GM21529 (cell line): ENCODE data around the gene BCKDHA.
"Not testable (repeated sequence)": the region's sequence is repeated elsewhere in the genome, so short reads cannot be mapped to it uniquely, and the experiment has no call there.

Source experiments
- ATAC-seq: cut with Tn5 transposase; IDR thresholded peaks from one replicate; pipeline ENCODE4 v1.9.1; 2021; ENCODE audit not compliant: unreplicated experiment

The BCKDHA gene

DNA sequence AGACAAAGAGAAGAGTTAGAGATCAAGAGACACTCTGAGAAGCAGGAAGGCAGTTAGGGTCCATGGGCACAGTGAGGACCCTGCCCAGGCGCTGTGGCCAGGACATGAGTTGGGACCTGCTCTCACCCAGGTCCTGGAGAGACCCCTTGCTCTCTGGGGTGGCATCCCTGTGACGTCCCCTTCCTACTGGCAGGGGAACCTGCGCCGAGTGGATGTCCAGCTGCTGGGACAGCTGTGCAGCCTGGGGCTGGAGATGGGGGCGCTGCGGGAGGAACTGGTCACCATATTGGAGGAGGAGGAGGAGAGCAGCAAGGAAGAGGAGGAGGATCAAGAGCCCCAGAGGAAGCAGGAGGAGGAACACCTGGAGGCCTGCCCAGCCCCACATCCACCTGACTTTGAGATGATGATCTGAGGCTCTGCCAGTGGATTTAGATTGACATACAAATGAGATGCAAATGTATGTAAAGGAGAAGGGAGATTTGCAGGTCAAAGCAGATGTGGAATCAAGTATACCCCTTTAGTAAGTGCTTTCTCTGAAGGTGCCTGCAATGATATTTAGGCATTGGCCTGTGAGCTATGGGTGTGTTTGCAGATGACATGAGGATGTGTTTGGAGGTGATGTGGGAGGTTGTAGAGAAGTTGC is 46.3 kb downstream of the BCKDHA start:
- no peak for ATAC-seq

DNA sequence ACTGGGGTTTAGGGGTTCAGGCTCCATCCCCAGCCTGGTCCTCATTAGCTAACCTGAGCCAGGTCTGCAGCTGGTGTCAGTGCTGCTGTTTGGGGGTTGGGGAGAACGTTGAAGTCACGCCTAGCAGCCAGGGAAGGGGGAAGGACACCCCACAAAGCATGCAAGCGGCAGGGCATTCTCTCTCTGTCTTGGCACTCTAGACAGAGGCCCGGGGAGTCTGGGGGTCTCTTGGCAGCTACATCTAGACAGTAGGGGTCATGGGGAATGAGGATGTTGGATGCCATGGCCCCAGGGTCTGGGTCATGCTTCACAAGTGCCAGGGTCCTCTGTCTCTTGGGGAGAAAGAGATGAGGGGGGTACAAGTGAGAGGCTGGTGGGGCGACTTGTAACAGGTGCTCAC is 48.0 kb downstream of the BCKDHA start:
- ATAC-seq, result no peak

DNA sequence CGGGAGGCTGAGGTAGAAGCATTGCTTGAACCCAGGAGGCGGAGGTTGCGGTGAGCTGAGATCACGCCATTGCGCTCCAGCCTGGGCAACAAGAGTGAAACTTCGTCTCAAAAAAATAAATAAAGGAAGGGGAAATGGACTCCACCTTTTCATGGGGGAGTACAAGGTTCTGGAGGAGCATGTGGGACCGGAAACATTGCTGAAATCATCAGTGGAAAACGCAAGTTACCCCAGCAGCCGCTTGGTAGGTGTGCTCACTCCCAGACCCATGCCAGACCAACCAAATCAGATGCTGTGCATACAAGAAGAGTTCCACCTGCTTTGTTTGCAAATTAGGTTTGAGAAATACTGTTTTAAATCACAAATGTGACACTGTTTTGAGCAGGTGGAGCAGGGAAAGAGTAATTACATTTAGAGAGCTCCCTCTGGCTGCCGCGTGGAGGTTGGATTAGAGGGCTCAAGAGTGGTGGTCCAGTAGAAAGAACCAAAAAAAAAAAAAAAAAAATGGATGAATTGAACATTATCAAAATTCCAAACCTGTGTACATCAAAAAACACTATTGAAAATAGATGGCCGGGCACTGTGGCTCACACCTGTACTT is 50.2 kb downstream of the BCKDHA start:
- ATAC-seq, result no peak

DNA sequence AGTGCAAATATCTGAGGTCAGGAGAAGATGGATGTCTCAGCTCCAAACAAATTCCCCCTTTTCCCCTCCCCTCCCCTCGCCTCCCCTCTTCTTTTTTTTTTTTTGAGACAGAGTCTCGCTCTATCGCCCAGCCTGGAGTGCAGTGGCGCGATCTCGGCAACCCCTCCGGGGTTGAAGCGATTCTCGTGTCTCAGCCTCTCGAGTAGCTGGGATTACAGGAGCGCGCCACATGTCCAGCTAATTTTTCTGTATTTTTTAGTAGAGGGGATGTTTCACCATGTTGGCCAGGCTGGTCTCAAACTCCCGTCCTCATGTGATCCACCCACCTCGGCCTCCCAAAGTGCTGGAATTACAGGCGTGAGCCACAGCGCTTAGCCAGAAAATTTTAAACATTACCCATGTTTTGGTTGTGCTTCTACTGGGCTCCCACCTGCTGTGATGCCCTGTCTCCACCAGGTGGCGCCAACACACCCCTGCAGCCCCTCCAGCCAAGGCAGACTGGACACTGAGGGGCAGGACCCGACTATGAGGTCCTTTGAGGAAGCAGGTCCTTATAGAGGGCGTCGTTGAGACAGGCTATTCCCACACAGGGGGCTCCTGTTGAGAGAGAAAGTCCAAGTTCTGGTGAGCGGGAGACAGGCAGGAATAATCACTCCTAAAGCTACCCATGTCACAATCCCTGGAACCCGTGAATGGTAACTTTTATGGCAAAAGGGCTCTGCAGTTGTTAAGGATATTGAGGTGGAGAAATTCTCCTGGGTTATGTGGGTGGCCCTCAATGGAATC is 51.7 kb downstream of the BCKDHA start:
- ATAC-seq, result peak; percentile 51

DNA sequence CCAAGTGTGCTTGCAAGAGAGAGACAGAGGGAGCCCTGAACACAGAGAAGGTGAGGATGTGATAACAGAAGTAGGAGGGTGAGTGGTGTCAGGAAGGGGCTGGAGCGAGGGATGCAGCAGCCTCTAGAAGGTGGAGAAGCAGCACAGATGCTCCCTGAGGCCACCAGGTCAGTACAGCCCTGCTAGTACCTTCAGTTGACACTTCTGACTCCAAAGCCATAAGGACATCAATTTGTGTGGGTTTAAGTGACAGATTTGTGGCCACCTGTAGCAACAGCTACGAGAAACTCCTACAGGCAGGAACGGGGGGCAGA is 52.2 kb downstream of the BCKDHA start:
- no peak for ATAC-seq

DNA sequence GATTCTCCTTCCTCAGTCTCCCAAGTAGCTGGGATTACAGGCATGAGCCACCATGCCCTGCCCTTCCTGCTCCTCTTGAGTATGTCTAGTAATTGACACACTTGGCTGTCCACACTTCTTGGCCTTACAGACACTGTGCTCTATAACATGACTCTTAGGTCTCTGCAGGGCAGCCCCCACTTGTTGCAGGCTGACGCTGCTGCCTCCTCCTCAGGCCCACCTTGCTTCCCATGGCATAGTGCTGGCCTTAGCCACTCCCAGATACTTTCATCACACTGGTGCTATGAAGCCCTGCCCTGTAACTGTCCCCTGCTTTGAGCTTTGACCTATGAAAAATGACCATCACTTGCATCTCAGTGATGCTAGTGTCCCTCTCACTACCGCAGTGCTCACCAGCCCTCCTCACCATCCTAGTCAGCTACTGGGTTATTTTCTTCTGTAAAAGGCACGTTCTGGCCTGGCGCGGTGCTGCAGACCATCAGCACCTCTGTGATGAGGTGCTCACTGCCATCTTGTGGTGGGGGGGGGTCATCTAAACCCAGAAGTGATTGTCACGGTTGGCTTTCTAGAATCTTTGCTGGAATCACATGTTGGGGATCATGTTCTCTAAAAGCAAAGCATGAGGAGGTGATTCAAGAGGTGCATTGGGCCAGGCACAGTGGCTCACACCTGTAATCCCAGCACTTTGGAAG is 55.1 kb downstream of the BCKDHA start:
- no peak for ATAC-seq

DNA sequence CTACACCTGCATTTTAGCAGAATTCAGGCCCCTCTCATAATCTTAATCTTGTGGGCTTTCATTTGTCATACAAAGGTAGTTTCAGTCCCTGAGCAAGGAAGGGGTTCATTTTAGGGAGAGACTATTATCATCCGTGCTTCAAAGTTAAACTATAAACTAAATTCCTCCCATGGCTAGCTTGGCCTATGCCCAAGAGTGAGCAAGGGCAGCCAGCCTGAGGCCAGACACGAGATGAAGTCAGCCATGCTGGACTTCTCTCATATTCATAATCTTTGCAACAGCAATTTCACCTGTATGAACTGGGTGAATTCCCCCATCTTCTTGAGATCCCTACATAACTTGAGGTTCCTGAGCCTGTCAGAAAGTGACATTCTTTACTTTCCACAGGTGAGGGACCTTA is 58.3 kb downstream of the BCKDHA start:
- no peak for ATAC-seq

DNA sequence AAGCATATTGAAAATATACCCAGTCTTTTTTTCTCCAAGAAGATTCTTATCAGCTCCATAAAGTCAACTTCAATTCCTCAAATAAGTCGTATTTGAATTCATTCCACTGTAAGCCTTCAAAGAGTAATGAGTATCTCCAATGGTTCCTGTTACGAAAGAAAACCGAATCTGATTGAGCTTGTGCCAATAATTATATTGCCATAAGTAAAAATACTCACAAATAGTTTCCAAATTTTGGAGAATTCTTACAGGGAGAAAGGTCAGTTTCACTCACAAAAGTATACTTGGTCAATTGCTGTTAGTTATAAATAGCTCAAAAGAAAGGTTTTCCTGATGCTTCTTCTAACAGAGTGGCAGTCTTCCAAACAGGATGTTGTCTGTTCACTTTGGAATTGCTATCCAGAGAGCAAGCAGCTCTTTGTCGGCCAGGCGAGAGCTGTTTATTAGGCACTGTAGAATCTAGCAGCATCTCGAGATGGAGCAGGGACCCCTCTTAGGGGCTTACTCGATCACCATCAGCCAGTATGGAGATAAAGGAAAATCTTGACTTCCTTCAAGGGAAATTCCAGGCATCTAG is 58.8 kb downstream of the BCKDHA start:
- no peak for ATAC-seq

DNA sequence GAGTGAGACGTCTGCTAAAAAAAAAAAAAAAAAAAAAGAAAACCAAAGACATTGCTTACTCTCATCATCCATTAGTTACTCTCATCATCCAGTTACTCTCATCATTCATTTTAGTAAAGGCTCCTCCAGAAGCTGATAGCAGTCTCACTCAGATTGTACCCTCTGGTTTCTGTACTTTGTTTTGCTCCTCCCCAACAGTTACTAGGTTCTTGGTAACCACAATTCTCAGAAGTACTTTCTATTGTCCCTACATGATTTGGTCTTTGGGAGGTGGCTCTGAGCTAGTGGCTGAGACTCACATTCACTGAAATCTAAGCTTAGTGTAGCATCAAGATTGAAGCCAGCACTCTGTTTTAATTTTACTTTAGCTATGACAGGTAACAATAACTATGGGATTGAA is 59.6 kb downstream of the BCKDHA start:
- peak; percentile 78 for ATAC-seq

DNA sequence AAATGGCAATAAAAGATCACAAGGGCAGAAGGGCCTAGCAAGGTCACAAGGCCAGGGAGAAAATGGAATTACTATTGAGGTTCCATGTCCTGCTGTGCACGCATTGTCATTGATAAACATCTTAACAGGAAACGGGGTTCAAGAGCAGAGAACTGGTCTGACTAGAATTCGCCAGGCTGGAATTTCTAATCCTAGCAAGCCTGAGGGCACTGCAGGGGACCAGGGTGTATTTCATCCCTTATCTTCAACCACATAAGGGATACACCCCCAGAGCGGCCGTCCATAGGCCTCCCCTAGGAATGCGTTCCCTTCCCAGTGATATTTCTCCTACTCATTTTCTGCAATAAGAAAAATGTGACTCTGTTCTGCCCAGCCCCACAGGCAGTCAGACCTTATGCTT is 64.9 kb downstream of the BCKDHA start:
- no peak for ATAC-seq

DNA sequence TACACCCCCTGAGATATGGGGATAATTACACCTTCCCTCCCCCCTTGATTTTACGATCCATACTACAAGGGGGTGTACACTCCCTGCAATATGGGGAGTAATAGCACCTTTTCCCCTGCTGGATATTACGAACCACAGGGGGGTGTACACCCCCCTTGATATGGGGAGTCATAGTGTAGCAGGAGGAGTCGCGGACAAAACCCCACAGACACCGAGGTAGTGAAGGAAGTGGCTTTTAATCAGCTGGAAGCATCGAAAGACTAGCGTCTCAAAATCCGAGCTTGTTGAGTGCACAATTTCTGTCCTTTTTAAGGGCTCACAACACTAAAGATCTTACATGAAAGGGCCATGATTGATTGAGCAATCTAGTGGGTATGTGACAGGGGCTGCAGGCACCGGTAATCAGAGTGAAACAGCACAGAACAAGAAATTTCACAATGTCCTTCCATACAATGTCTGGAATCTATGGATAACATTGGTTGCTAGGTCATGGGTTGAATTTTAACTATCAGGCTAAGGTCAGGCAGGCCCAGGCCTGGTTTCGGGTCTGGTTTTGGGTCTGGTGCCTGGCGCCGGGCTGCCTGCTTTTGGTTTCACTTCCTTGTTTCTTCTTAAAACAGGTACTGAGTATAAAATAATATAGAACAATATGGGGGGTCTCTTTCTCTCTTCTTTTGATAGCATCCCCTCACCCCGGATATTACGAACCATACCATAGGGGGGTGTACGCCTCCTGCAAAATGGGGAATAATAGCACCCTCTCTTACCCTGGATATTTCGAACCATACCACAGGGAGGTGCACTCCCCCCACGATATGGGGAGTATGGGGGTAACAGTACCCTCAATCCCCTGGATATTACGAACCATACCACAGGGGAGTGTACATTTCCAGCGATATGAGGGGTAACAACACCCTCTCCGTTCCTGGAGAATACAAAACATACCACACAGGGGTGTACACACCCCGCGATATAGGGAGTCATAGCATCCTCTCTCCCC is 65.9 kb downstream of the BCKDHA start:
- ATAC-seq, result not testable (repeated sequence)
